Tibial nerve (tissue), 4 donors: ENCODE measurements around the gene EML6. TPM values are rescaled to one million over a fixed set of nuclear protein-coding genes. Genes with fewer than 3 reads are reported as not detected.

Experiments
- DNase-seq, 2 donors: peaks; one replicate each; pipeline ENCODE4 v3.0.0-alpha.2; 2019; ENCODE audit warnings: low spot score in 2 of 2
- H3K27ac ChIP-seq, 4 donors: fragments of 200-600 bp; sonication (generic) in 3 of 4; one replicate each; pipeline ENCODE4 v1.5.1; 2017 to 2019; ENCODE audit warnings: mild to moderate bottlenecking in 1 of 4
- H3K27me3 ChIP-seq, 2 donors: fragments of 200-600 bp; sonication (generic) in 1 of 2; one replicate each; pipeline versions ENCODE4 v1.5.1 to v1.6.0; 2017 to 2019
- H3K36me3 ChIP-seq, 3 donors: fragments of 200-600 bp; sonication (generic); one replicate each; pipeline ENCODE4 v1.5.1; 2018 to 2019
- H3K4me1 ChIP-seq, 4 donors: fragments of 200-600 bp; sonication (generic) in 3 of 4; one replicate each; pipeline ENCODE4 v1.5.1; 2017 to 2019
- H3K4me3 ChIP-seq, 4 donors: fragments of 200-600 bp; sonication (generic) in 3 of 4; one replicate each; pipeline ENCODE4 v1.5.1; 2017 to 2019; ENCODE audit warnings: mild to moderate bottlenecking in 1 of 4, moderate library complexity in 1 of 4
- H3K9me3 ChIP-seq, 4 donors: fragments of 200-600 bp; sonication (generic) in 3 of 4; one replicate each; pipeline ENCODE4 v1.5.1; 2017 to 2019
- EP300 ChIP-seq, 2 donors: sonication (generic); formaldehyde crosslinking; IDR thresholded peaks; one replicate each; pipeline ENCODE4 v1.6.1; 2017; ENCODE audit warnings: antibody characterized with exemption in 2 of 2, mild to moderate bottlenecking in 1 of 2
- POLR2A ChIP-seq, 2 donors: fragments of 450-650 bp; IDR thresholded peaks; one replicate each; pipeline ENCODE4 v1.6.1; 2017; ENCODE audit warnings: antibody characterized with exemption in 2 of 2, mild to moderate bottlenecking in 2 of 2, moderate library complexity in 2 of 2
- WGBS, 2 donors: methylation state at CpG; one replicate each; pipeline ENCODE4 v1.1.5; 2018; 5-methylcytosine and 5-hydroxymethylcytosine counted together
- total RNA-seq, 4 donors: library from RNA; depleted of rRNA; stranded (reverse); fragments of >200 nt; gene quantifications; one replicate each; pipeline ENCODE4 v1.1.0, GENCODE V29; 2016
- TF ChIP-seq, protein P1 (sequence below), 5 experiments: fragments of 200-600 bp in 3 of 5; fragments of 450-650 bp in 2 of 5; sonication (generic) in 3 of 5; IDR thresholded peaks; one replicate each; pipeline ENCODE4 v1.5.1; 2016 to 2019; ENCODE audit warnings: antibody characterized with exemption in 5 of 5, mild to moderate bottlenecking in 3 of 5, moderate library complexity in 2 of 5

EML6 gene
- total RNA-seq, 4 donors from 2014 or later: 0.60 to 18.0 (median 0.93) TPM

DNA sequence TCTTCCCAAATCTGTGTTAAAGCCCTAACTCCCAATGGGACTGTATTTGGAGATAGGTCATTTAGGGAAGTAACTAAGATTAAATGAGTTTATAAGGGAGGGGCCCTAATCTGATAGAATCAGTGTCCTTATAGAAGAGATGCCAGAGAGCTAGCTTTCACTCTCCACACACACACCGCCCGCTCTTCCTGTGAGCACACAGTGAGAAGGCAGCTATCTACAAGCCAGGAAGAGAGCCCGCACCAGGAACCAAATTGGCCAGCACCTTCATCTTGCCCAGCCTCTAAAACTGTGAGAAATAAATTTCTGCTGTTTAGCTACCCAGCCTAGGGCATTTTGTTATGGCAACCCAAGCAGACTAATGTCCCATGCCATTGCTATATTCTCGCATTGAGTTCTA lies 201.6 kb downstream of the EML6 start:
- Histone ChIP-seq H3K4me1 (no peaks in the 10 kb centered on the region), H3K27ac (no peak overlapping the region), H3K4me3 (no peak overlapping the region), H3K27me3 (no peaks in the 10 kb centered on the region), H3K36me3 (no peaks in the 10 kb centered on the region), H3K9me3 (peaks cover 0 to 13% (median 2%) of the 10 kb centered on the region in 4 donors)
- WGBS, 2 donors: 93 to 95% methylated on average over 4 of the region's 4 CpGs
- TF ChIP-seq POLR2A (IDR thresholded peaks at IDR 0.05) (no peak), EP300 (IDR thresholded peaks at IDR 0.05) (no peak)
- TF ChIP-seq, protein P1, sequence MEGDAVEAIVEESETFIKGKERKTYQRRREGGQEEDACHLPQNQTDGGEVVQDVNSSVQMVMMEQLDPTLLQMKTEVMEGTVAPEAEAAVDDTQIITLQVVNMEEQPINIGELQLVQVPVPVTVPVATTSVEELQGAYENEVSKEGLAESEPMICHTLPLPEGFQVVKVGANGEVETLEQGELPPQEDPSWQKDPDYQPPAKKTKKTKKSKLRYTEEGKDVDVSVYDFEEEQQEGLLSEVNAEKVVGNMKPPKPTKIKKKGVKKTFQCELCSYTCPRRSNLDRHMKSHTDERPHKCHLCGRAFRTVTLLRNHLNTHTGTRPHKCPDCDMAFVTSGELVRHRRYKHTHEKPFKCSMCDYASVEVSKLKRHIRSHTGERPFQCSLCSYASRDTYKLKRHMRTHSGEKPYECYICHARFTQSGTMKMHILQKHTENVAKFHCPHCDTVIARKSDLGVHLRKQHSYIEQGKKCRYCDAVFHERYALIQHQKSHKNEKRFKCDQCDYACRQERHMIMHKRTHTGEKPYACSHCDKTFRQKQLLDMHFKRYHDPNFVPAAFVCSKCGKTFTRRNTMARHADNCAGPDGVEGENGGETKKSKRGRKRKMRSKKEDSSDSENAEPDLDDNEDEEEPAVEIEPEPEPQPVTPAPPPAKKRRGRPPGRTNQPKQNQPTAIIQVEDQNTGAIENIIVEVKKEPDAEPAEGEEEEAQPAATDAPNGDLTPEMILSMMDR (IDR thresholded peaks at IDR 0.05): no peak
- no peak for DNase-seq

DNA sequence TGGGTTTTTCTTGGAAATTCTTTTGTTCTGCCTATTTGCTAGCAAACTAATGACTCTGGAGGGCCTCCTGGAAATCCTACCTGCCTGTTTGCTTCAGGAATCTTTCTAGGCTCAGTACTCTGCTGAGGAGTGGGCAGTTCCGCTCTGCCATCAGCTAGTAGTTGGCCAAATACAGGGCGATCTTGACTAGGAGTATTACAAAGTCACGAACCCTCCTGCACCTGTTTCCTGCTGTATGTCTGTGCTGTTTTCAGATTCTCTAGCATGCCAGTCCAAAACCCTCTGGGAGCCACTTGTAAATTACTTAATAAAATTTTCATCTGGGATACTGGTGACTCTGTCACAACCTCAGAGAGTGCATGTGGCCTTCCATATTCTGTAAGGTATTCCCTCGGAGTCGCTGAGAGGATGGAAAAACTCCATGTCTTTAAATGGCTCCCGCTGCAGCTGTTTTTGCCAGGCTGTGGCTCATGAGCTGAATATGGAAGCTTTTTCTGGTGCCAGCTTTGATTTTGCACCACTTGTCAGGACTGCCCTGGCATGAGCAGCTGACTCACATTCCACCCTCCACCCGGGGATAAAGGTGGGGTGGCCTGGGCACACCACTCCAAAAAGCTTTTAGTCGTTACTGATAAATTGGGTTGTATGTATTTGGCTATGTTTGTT lies 203.8 kb downstream of the EML6 start:
- H3K36me3 ChIP-seq: no peaks in the 10 kb centered on the region
- H3K4me1 ChIP-seq: no peaks in the 10 kb centered on the region
- no peak for DNase-seq
- no peak for TF ChIP-seq EP300 (IDR thresholded peaks at IDR 0.05)
- TF ChIP-seq POLR2A (IDR thresholded peaks at IDR 0.05): no peak
- TF ChIP-seq, protein P1 (IDR thresholded peaks at IDR 0.05): no peak
- H3K27me3 ChIP-seq: no peaks in the 10 kb centered on the region
- no peak overlapping the region for H3K27ac ChIP-seq
- WGBS, 2 donors: 84 to 90% methylated on average over 8 of the region's 8 CpGs
- H3K9me3 ChIP-seq: no peaks in the 10 kb centered on the region
- no peak overlapping the region for H3K4me3 ChIP-seq

- Histone ChIP-seq H3K4me3 (no peak overlapping the region), H3K27ac (no peak overlapping the region), H3K4me1 (no peaks in the 10 kb centered on the region), H3K9me3 (no peaks in the 10 kb centered on the region), H3K36me3 (no peaks in the 10 kb centered on the region), H3K27me3 (no peaks in the 10 kb centered on the region)
- no peak for TF ChIP-seq EP300 (IDR thresholded peaks at IDR 0.05)
- TF ChIP-seq POLR2A (IDR thresholded peaks at IDR 0.05): no peak
- TF ChIP-seq, protein P1 (IDR thresholded peaks at IDR 0.05): no peak
- WGBS, 2 donors: 91 to 95% methylated on average over 16 of the region's 16 CpGs
- no peak for DNase-seq
Observed at GRCh38 chr2:54927751-54928615, 204.5 kb downstream of the EML6 start.

GRCh38 chr2:54928719-54929118 lies 205.3 kb downstream of the EML6 start:
- no peaks in the 10 kb centered on the region for H3K27me3 ChIP-seq
- TF ChIP-seq EP300 (IDR thresholded peaks at IDR 0.05): no peak
- TF ChIP-seq POLR2A (IDR thresholded peaks at IDR 0.05): no peak
- TF ChIP-seq, protein P1 (IDR thresholded peaks at IDR 0.05): no peak
- DNase-seq: no peak
- H3K9me3 ChIP-seq: no peaks in the 10 kb centered on the region
- H3K36me3 ChIP-seq: no peaks in the 10 kb centered on the region
- 88% methylated on average over 4 of the region's 4 CpGs for WGBS, 2 donors
- no peaks in the 10 kb centered on the region for H3K4me1 ChIP-seq
- no peak overlapping the region for H3K4me3 ChIP-seq
- H3K27ac ChIP-seq: no peak overlapping the region

DNA sequence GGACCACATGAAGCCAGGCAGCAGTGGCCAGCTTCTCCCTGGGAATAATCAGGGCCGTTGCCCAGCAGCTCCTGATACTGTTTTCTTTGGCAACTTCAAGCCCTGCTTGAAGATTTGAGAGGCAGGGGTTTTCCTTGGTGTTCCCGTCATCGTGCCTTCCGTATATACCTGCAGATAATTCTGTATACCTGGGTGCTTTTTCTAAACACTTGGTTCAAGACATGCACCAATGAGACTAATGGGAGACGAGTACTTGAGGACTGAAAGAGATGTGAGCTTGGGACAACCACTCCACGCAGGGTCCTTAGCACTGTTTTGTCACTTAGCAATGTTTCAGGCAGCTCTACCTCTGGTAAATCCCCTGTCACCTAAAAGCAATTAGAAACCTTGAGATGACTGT lies 208.0 kb downstream of the EML6 start:
- Histone ChIP-seq H3K27ac (no peak overlapping the region), H3K9me3 (no peaks in the 10 kb centered on the region), H3K36me3 (no peaks in the 10 kb centered on the region), H3K4me1 (no peaks in the 10 kb centered on the region), H3K4me3 (no peak overlapping the region), H3K27me3 (no peaks in the 10 kb centered on the region)
- 91 to 95% methylated on average over 6 of the region's 6 CpGs for WGBS, 2 donors
- TF ChIP-seq POLR2A (IDR thresholded peaks at IDR 0.05): no peak
- TF ChIP-seq EP300 (IDR thresholded peaks at IDR 0.05): no peak
- TF ChIP-seq, protein P1 (IDR thresholded peaks at IDR 0.05): no peak
- DNase-seq: no peak
